ENCODE measurements around the gene CMTM7. TPM values are rescaled to one million over a fixed set of nuclear protein-coding genes. Genes with fewer than 3 reads are reported as not detected.

CMTM7 gene
- total and polyA plus RNA-seq, 2 of the 13 experiments (the other 11 are each of a cell fraction or from before 2014, with no cell fraction given): 20.9 to 21.4 TPM

GRCh38 chr3:32373844-32374243 is 17.8 kb upstream of the CMTM7 start (continued):
- TF ChIP-seq ZNF569 (CRISPR knock-in tag; IDR thresholded peaks at IDR 0.05; ENCODE audit: borderline replicate concordance): no peak
- no peak for TF ChIP-seq KAT8 (CRISPR knock-in tag; IDR thresholded peaks at IDR 0.05)
- TF ChIP-seq CENPT (CRISPR knock-in tag; IDR thresholded peaks at IDR 0.05; ENCODE audit: low read depth): no peak

- ChIA-PET POLR2A (no interaction called here), CTCF (ENCODE audit: low intra/inter-chr PET ratio, low total read pairs) (interaction anchor here (0.7 to 1.6 kb wide), 5 partner anchors 24 to 1321 kb away, joined by 3 to 10 read pairs (median 3); no protein-coding TSS in a partner anchor)
- Histone ChIP-seq H3K9me3 (ENCODE audit: low read length) (no peaks in the 10 kb centered on the region), H4K20me1 (ENCODE audit: insufficient read depth, low read length) (no peaks in the 10 kb centered on the region), H3K9ac (ENCODE audit: insufficient read depth, low read depth, low read length) (no peak overlapping the region), H3K4me1 (ENCODE audit: insufficient read depth, low read length) (0 out of 2 replicates have a peak, but pooled peaks cover under 1% of the 10 kb centered on the region), H3K4me3 (replicated peaks in 1 of 3; ENCODE audit: insufficient read depth in 1 of 3, low read depth in 2 of 3, low read length in 3 of 3) (no peak overlapping the region), H3K27me3 (ENCODE audit: control insufficient read depth in 1 of 2, insufficient read depth in 2 of 2, low read length in 2 of 2) (no peaks in the 10 kb centered on the region), H3K36me3 (replicated peaks in 1 of 2; ENCODE audit: control insufficient read depth in 1 of 2, insufficient read depth in 2 of 2, low read length in 2 of 2) (no peaks in the 10 kb centered on the region), H3K4me2 (ENCODE audit: low read depth, low read length) (no peak overlapping the region), H3K27ac (ENCODE audit: extremely low read length, insufficient read depth, low read length) (no peak overlapping the region), H2AFZ (ENCODE audit: low read length) (no peak overlapping the region), H3K79me2 (ENCODE audit: insufficient read depth, low read length) (no peaks in the 10 kb centered on the region)
- FAIRE-seq (peak; percentile 77), ATAC-seq (peak; percentile 88), DNase-seq (ENCODE audit: low spot score) (peak; percentile 63)
- in situ Hi-C loops (cut with HindIII; ENCODE audit: extremely low pct_ligation_motif_present, low pct_unique_long_range_greater_than_20kb) (no loop called here), intact Hi-C loops (cut with micrococcal nuclease; ENCODE audit: unreplicated experiment) (loop anchor here (1.0 to 5.0 kb wide), 2 partner anchors 24 to 287 kb away; no protein-coding TSS in a partner anchor)
- BruUV-seq (replicated peaks): no TSS peak
- 68% methylated on average over 12 of the region's 12 CpGs for WGBS (ENCODE audit: low lambda C conversion rate)
- TF ChIP-seq ZNF292 (CRISPR knock-in tag; IDR thresholded peaks at IDR 0.05; ENCODE audit: borderline replicate concordance, low read depth) (no peak), SMC3 (IDR thresholded peaks at IDR 0.05; ENCODE audit: low read length) (peak; percentile 79), REPIN1 (CRISPR knock-in tag; IDR thresholded peaks at IDR 0.05; ENCODE audit: borderline replicate concordance, low read depth) (peak; percentile 57; the same call in 1 of the 2 replicates), THYN1 (CRISPR knock-in tag; IDR thresholded peaks at IDR 0.05; ENCODE audit: borderline replicate concordance, low read depth) (no peak), PHF21A (CRISPR knock-in tag; IDR thresholded peaks at IDR 0.05) (no peak), U2AF2 (IDR thresholded peaks at IDR 0.05; ENCODE audit: low read depth, low read length) (no peak), CHD4 (IDR thresholded peaks at IDR 0.05; ENCODE audit: borderline replicate concordance, low read length) (no peak), CTCF (CRISPR knock-in tag; IDR thresholded peaks at IDR 0.05) (peak; percentile 72), ZNF747 (CRISPR knock-in tag; IDR thresholded peaks at IDR 0.05; ENCODE audit: borderline replicate concordance) (no peak), ZNF256 (CRISPR knock-in tag; conservative IDR thresholded peaks at IDR 0.05) (no peak), ELF3 (CRISPR knock-in tag; IDR thresholded peaks at IDR 0.05) (peak; percentile 61; the same call in 1 of the 2 replicates), ZFX (CRISPR knock-in tag; IDR thresholded peaks at IDR 0.05; ENCODE audit: low read depth) (no peak), ZNF816 (CRISPR knock-in tag; IDR thresholded peaks at IDR 0.05; ENCODE audit: borderline replicate concordance) (no peak), NFKBIZ (CRISPR knock-in tag; IDR thresholded peaks at IDR 0.05) (no peak), ZNF501 (CRISPR knock-in tag; IDR thresholded peaks at IDR 0.05) (no peak), CEBPB (IDR thresholded peaks at IDR 0.05; ENCODE audit: borderline replicate concordance, low read depth, low read length) (no peak), FOXM1 (CRISPR knock-in tag; IDR thresholded peaks at IDR 0.05) (no peak), ZNF205 (CRISPR knock-in tag; IDR thresholded peaks at IDR 0.05) (no peak), TCF7 (IDR thresholded peaks at IDR 0.05; ENCODE audit: low read depth) (no peak), HDAC2 (CRISPR knock-in tag; IDR thresholded peaks at IDR 0.05) (no peak), STAG1 (CRISPR knock-in tag; IDR thresholded peaks at IDR 0.05) (peak; percentile 53)
Measured at GRCh38 chr3:32374788-32375595, 16.7 kb upstream of the CMTM7 start.
